ENCODE data around the gene CNTN4.
"Not testable (repeated sequence)": the region's sequence is repeated elsewhere in the genome, so short reads cannot be mapped to it uniquely, and the experiment has no call there.

Gene CNTN4

GRCh38 chr3:2807514-2807913 is 708.8 kb downstream of the CNTN4 start:
- no peak for ATAC-seq
- no peak for DNase-seq
- peaks cover 7% of the 10 kb centered on the region for H3K27me3 Mint-ChIP-seq
- H3K9me3 Mint-ChIP-seq, result no peaks in the 10 kb centered on the region
- H3K4me3 Mint-ChIP-seq, result no peak overlapping the region
- no peaks in the 10 kb centered on the region for H3K4me1 Mint-ChIP-seq
- no peak overlapping the region for H3K27ac Mint-ChIP-seq

GRCh38 chr3:2810723-2811122 is 712.1 kb downstream of the CNTN4 start:
- Mint-ChIP-seq H3K27ac (no peak overlapping the region), H3K9me3 (no peaks in the 10 kb centered on the region)

GRCh38 chr3:2819571-2819970 is 720.9 kb downstream of the CNTN4 start:
- no peak overlapping the region for H3K27ac Mint-ChIP-seq
- H3K4me3 Mint-ChIP-seq, result no peak overlapping the region
- ATAC-seq, result no peak
- DNase-seq, result no peak
- H3K9me3 Mint-ChIP-seq, result no peaks in the 10 kb centered on the region
- H3K4me1 Mint-ChIP-seq, result no peaks in the 10 kb centered on the region
- H3K27me3 Mint-ChIP-seq, result peaks cover 7% of the 10 kb centered on the region

More at GRCh38 chr3:2810723-2811122, 712.1 kb downstream of the CNTN4 start:
- DNase-seq, result no peak
- H3K4me1 Mint-ChIP-seq, result no peaks in the 10 kb centered on the region
- no peak overlapping the region for H3K4me3 Mint-ChIP-seq
- H3K27me3 Mint-ChIP-seq, result peaks cover 13% of the 10 kb centered on the region
- ATAC-seq, result no peak

GRCh38 chr3:2820982-2821381 is 722.3 kb downstream of the CNTN4 start:
- DNase-seq, H3K4me3 Mint-ChIP-seq, H3K9me3 Mint-ChIP-seq, H3K27me3 Mint-ChIP-seq, ATAC-seq, H3K4me1 Mint-ChIP-seq: not testable (repeated sequence)
- peak overlapping the region in 1 of 2 donors; percentile 27 for H3K27ac Mint-ChIP-seq

GRCh38 chr3:2822611-2823010 is 723.9 kb downstream of the CNTN4 start:
- DNase-seq, result no peak
- H3K4me3 Mint-ChIP-seq, result no peak overlapping the region
- H3K9me3 Mint-ChIP-seq, result no peaks in the 10 kb centered on the region
- H3K27me3 Mint-ChIP-seq, result no peaks in the 10 kb centered on the region
- H3K4me1 Mint-ChIP-seq, result no peaks in the 10 kb centered on the region
- ATAC-seq, result no peak
- H3K27ac Mint-ChIP-seq, result no peak overlapping the region

GRCh38 chr3:2823031-2823430 is 724.4 kb downstream of the CNTN4 start:
- no peak for ATAC-seq
- H3K27me3 Mint-ChIP-seq, result peaks cover 4% of the 10 kb centered on the region
- H3K4me1 Mint-ChIP-seq, result no peaks in the 10 kb centered on the region
- no peak for DNase-seq
- H3K4me3 Mint-ChIP-seq, result no peak overlapping the region
- H3K27ac Mint-ChIP-seq, result no peak overlapping the region
- H3K9me3 Mint-ChIP-seq, result no peaks in the 10 kb centered on the region

- Mint-ChIP-seq H3K27ac (no peak overlapping the region), H3K4me3 (no peak overlapping the region), H3K9me3 (no peaks in the 10 kb centered on the region), H3K27me3 (peaks cover 6% of the 10 kb centered on the region), H3K4me1 (no peaks in the 10 kb centered on the region)
- no peak for DNase-seq
- ATAC-seq, result no peak
Measured at GRCh38 chr3:2823437-2824211, 725.0 kb downstream of the CNTN4 start.

- Mint-ChIP-seq H3K4me3 (no peak overlapping the region), H3K4me1 (no peaks in the 10 kb centered on the region), H3K9me3 (no peaks in the 10 kb centered on the region), H3K27me3 (peaks cover 11% of the 10 kb centered on the region), H3K27ac (no peak overlapping the region)
- DNase-seq (no peak), ATAC-seq (no peak)
Measured at GRCh38 chr3:2826036-2826435, 727.4 kb downstream of the CNTN4 start.

GRCh38 chr3:2826453-2826852 is 727.8 kb downstream of the CNTN4 start:
- Mint-ChIP-seq H3K27ac (no peak overlapping the region), H3K27me3 (peaks cover 11% of the 10 kb centered on the region), H3K4me1 (no peaks in the 10 kb centered on the region), H3K9me3 (no peaks in the 10 kb centered on the region), H3K4me3 (no peak overlapping the region)
- no peak for ATAC-seq
- DNase-seq, result no peak

GRCh38 chr3:2837239-2837638 is 738.6 kb downstream of the CNTN4 start:
- Mint-ChIP-seq H3K4me1 (no peaks in the 10 kb centered on the region), H3K4me3 (no peak overlapping the region), H3K27ac (no peak overlapping the region), H3K9me3 (no peaks in the 10 kb centered on the region), H3K27me3 (peaks cover 4% of the 10 kb centered on the region)
- no peak for ATAC-seq
- no peak for DNase-seq

GRCh38 chr3:2837910-2838309 is 739.2 kb downstream of the CNTN4 start:
- no peak for DNase-seq

GRCh38 chr3:2838546-2839157 is 740.0 kb downstream of the CNTN4 start:
- ATAC-seq, result no peak

More at GRCh38 chr3:2837910-2838309, 739.2 kb downstream of the CNTN4 start:
- no peak for ATAC-seq
- Mint-ChIP-seq H3K27ac (no peak overlapping the region), H3K4me1 (no peaks in the 10 kb centered on the region), H3K4me3 (no peak overlapping the region), H3K9me3 (no peaks in the 10 kb centered on the region), H3K27me3 (no peaks in the 10 kb centered on the region)

GRCh38 chr3:2839876-2840275 is 741.2 kb downstream of the CNTN4 start:
- H3K27me3 Mint-ChIP-seq, result peaks cover 6% of the 10 kb centered on the region

More at GRCh38 chr3:2838546-2839157, 740.0 kb downstream of the CNTN4 start:
- Mint-ChIP-seq H3K9me3 (no peaks in the 10 kb centered on the region), H3K27ac (no peak overlapping the region), H3K4me3 (no peak overlapping the region), H3K27me3 (peaks cover under 1% of the 10 kb centered on the region), H3K4me1 (no peaks in the 10 kb centered on the region)
- no peak for DNase-seq

GRCh38 chr3:2847062-2847841 is 748.6 kb downstream of the CNTN4 start:
- Mint-ChIP-seq H3K4me3 (no peak overlapping the region), H3K27ac (no peak overlapping the region), H3K4me1 (no peaks in the 10 kb centered on the region), H3K9me3 (no peaks in the 10 kb centered on the region), H3K27me3 (peaks cover 6% of the 10 kb centered on the region)
- no peak for DNase-seq
- ATAC-seq, result peak; percentile 7

More at GRCh38 chr3:2839876-2840275, 741.2 kb downstream of the CNTN4 start:
- no peak for ATAC-seq
- no peak overlapping the region for H3K27ac Mint-ChIP-seq
- DNase-seq, result no peak
- H3K9me3 Mint-ChIP-seq, result no peaks in the 10 kb centered on the region
- no peak overlapping the region for H3K4me3 Mint-ChIP-seq
- H3K4me1 Mint-ChIP-seq, result no peaks in the 10 kb centered on the region

GRCh38 chr3:2849092-2849491 is 750.4 kb downstream of the CNTN4 start:
- ATAC-seq (no peak), DNase-seq (no peak)
- H3K4me3 Mint-ChIP-seq, result no peak overlapping the region
- H3K9me3 Mint-ChIP-seq, result no peaks in the 10 kb centered on the region
- H3K27ac Mint-ChIP-seq, result no peak overlapping the region
- H3K27me3 Mint-ChIP-seq, result peaks cover 2% of the 10 kb centered on the region
- no peaks in the 10 kb centered on the region for H3K4me1 Mint-ChIP-seq

GRCh38 chr3:2850701-2851100 is 752.0 kb downstream of the CNTN4 start:
- Mint-ChIP-seq H3K4me1 (no peaks in the 10 kb centered on the region), H3K27ac (no peak overlapping the region), H3K27me3 (no peaks in the 10 kb centered on the region), H3K9me3 (no peaks in the 10 kb centered on the region), H3K4me3 (no peak overlapping the region)
- ATAC-seq (no peak), DNase-seq (no peak)

Measured in stimulated activated naive CD8-positive, alpha-beta T cell treated with anti-CD3 and anti-CD28 coated beads, Interleukin-15, amount 100 ng/mL, for 72 hours (primary cell).